RWPE2 (cell line): ENCODE data around the gene ATP12A.

Source experiments
- ATAC-seq: fragments of 200-7000 bp; cut with Tn5 transposase; 3 replicates; pipeline ENCODE4 v1.9.1; 2021; ENCODE audit warnings: low read depth
- DNase-seq: peaks from one replicate; pipeline ENCODE4 v3.0.0-alpha.2; 2020; ENCODE audit warnings: low spot score
- H3K27ac ChIP-seq: fragments of 450-650 bp; 2 replicates; pipeline ENCODE4 v1.5.1; 2017; ENCODE audit warnings: mild to moderate bottlenecking; ENCODE audit not compliant: poor library complexity, severe bottlenecking
- H3K27me3 ChIP-seq: fragments of 250-450 bp; sonication (Bioruptor Pico); 2 replicates; pipeline ENCODE4 v1.5.1; 2021; ENCODE audit warnings: mild to moderate bottlenecking, moderate library complexity; ENCODE audit not compliant: insufficient read depth, poor library complexity, severe bottlenecking
- H3K36me3 ChIP-seq: fragments of 250-450 bp; sonication (Bioruptor Pico); 2 replicates; pipeline ENCODE4 v1.5.1; 2020; ENCODE audit warnings: low read depth, mild to moderate bottlenecking, moderate library complexity
- H3K4me1 ChIP-seq: fragments of 250-450 bp; sonication (Bioruptor Pico); 2 replicates; pipeline ENCODE4 v1.5.1; 2021; ENCODE audit warnings: mild to moderate bottlenecking, moderate library complexity; ENCODE audit not compliant: insufficient read depth, poor library complexity, severe bottlenecking
- H3K4me3 ChIP-seq: fragments of 250-450 bp; sonication (Bioruptor Pico); 2 replicates; pipeline ENCODE4 v1.5.1; 2021; ENCODE audit warnings: mild to moderate bottlenecking, moderate library complexity; ENCODE audit not compliant: severe bottlenecking
- H3K9me3 ChIP-seq: fragments of 250-450 bp; sonication (Bioruptor Pico); 2 replicates; pipeline ENCODE4 v1.5.1; 2021; ENCODE audit warnings: mild to moderate bottlenecking, moderate library complexity; ENCODE audit not compliant: severe bottlenecking
- TF ChIP-seq, protein P1 (sequence below): fragments of 450-650 bp; IDR thresholded peaks from one replicate; pipeline ENCODE4 v1.5.1; 2017; ENCODE audit warnings: mild to moderate bottlenecking, moderate library complexity; ENCODE audit not compliant: poor library complexity, severe bottlenecking

ATP12A gene

GRCh38 chr13:24684600-24684998, 4.4 kb downstream of the ATP12A start:
- Histone ChIP-seq H3K27me3 (no peaks in the 10 kb centered on the region), H3K4me1 (no peaks in the 10 kb centered on the region), H3K4me3 (no peak overlapping the region), H3K27ac (no peak overlapping the region), H3K36me3 (no peaks in the 10 kb centered on the region), H3K9me3 (no peaks in the 10 kb centered on the region)
- no peak for DNase-seq
- TF ChIP-seq, protein P1, sequence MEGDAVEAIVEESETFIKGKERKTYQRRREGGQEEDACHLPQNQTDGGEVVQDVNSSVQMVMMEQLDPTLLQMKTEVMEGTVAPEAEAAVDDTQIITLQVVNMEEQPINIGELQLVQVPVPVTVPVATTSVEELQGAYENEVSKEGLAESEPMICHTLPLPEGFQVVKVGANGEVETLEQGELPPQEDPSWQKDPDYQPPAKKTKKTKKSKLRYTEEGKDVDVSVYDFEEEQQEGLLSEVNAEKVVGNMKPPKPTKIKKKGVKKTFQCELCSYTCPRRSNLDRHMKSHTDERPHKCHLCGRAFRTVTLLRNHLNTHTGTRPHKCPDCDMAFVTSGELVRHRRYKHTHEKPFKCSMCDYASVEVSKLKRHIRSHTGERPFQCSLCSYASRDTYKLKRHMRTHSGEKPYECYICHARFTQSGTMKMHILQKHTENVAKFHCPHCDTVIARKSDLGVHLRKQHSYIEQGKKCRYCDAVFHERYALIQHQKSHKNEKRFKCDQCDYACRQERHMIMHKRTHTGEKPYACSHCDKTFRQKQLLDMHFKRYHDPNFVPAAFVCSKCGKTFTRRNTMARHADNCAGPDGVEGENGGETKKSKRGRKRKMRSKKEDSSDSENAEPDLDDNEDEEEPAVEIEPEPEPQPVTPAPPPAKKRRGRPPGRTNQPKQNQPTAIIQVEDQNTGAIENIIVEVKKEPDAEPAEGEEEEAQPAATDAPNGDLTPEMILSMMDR, result no peak
- no peak for ATAC-seq

GRCh38 chr13:24685314-24685713, 5.1 kb downstream of the ATP12A start:
- no peaks in the 10 kb centered on the region for H3K9me3 ChIP-seq
- no peak overlapping the region for H3K4me3 ChIP-seq
- H3K27ac ChIP-seq, result no peak overlapping the region
- ATAC-seq, result no peak
- no peaks in the 10 kb centered on the region for H3K27me3 ChIP-seq
- TF ChIP-seq, protein P1, result no peak
- no peak for DNase-seq
- no peaks in the 10 kb centered on the region for H3K4me1 ChIP-seq
- H3K36me3 ChIP-seq, result no peaks in the 10 kb centered on the region

- Histone ChIP-seq H3K4me3 (no peak overlapping the region), H3K27ac (no peak overlapping the region), H3K36me3 (no peaks in the 10 kb centered on the region), H3K27me3 (no peaks in the 10 kb centered on the region), H3K4me1 (no peaks in the 10 kb centered on the region), H3K9me3 (no peaks in the 10 kb centered on the region)
- no peak for ATAC-seq
- DNase-seq, result no peak
- TF ChIP-seq, protein P1, result no peak
These were observed 7.4 kb downstream of the ATP12A start for GRCh38 chr13:24687611-24688010.

DNA sequence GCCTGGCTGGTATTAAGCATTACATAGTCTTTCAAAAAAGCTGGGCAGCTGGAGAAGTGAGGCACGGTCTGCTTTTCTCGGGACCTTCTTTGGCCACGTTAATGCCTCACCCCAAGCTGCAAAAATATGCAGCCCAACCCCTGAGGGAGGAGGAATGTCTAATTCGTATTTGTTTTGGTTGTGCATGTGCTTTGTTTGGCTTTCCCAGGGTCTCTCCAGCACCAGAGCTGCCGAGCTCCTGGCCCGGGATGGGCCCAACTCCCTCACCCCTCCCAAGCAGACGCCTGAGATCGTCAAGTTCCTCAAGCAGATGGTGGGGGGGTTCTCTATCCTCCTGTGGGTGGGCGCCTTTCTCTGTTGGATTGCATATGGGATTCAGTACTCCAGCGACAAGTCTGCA, 7.9 kb downstream of the ATP12A start:
- H3K9me3 ChIP-seq, result no peaks in the 10 kb centered on the region
- H3K36me3 ChIP-seq, result no peaks in the 10 kb centered on the region
- TF ChIP-seq, protein P1, result no peak
- DNase-seq, result no peak
- H3K27ac ChIP-seq, result no peak overlapping the region
- no peaks in the 10 kb centered on the region for H3K27me3 ChIP-seq
- H3K4me1 ChIP-seq, result no peaks in the 10 kb centered on the region
- no peak for ATAC-seq
- H3K4me3 ChIP-seq, result no peak overlapping the region

DNA sequence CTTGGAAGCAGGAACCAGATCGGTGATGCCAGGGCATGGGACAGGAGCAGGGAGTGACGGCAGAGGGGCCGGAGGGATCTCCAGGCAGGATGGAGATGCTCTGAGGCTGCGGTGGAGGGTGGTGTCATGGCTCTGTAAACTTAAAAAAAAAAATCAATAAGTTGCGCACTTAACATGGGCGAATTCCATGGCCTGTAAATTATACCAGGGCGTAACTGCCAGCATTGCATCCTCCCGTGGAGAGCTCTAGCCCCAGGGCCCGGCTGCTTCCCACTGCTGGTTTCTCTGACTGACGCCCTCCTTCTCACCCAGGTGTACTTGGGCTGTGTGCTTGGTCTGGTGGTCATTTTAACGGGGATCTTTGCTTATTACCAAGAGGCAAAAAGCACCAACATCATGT, 8.7 kb downstream of the ATP12A start:
- Histone ChIP-seq H3K9me3 (no peaks in the 10 kb centered on the region), H3K27me3 (no peaks in the 10 kb centered on the region), H3K27ac (no peak overlapping the region), H3K4me1 (no peaks in the 10 kb centered on the region), H3K4me3 (no peak overlapping the region), H3K36me3 (no peaks in the 10 kb centered on the region)
- ATAC-seq (no peak), DNase-seq (no peak)
- TF ChIP-seq, protein P1, result no peak
